HCEC 1CT (cell line): Measurements from ENCODE around the gene SPO11.

ENCODE experiments used
- DNase-seq: peaks from one replicate; pipeline ENCODE4 v3.0.0-alpha.2; 2017

Gene SPO11

DNA sequence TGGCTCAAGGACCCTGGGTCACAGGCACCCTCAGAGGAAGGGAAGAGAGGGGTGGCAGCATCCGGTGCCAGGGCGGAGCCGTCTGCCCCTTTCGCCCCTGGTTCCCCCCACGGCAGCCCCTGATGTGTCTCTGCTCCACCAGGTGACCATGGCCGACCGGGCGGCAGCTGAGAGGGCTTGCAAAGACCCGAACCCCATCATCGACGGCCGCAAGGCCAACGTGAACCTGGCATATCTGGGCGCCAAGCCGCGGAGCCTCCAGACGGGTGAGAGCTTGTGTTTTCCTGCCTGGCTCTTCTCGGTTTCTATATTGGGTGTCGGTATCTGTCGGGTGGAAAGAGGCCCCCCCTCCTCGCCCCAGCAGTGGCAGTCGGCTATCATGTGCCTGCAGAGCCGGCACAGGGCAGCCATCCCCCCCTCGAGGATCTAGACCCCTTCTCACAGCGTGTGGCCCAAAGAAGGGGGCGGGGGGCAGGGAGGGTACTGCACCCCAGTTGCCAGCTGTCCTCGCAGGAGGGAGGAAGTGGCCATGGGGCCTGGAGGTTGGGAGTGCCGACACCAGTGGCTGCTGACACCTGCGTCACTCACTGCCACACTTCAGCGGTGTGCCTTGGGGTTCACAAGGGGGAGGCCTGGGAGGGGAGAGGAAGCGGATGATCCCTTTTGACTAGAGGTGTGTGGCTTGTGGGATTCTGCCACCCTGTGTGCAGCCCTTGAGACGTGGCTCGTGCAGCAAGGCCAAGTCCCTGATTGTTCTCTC lies 63.1 kb downstream of the SPO11 start:
- DNase-seq, result no peak
